ENCODE results near the gene NUDT1.

NUDT1 gene

GRCh38 chr7:2205036-2205780 is 36.8 kb upstream of the NUDT1 start:
- no peak for DNase-seq (ENCODE audit: low read depth)

DNA sequence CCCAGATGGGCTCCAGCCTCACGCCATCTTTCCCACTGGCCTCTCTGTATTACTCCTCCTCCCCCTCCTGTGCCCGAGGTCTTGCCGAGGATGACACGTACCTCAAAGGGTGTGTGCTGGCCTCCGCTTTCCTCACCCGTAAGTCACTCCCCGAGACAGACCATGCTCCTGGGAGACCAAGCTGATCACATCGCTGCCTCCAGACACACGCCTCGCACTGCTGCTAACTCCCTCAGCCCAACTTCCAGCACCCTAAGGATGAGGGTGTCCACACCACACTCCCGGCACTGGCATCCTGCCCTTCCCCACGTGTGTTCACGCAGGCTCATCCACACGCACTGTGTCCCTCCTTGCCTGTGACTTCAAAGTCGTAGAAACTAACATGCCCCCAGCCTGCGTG is 33.3 kb upstream of the NUDT1 start:
- no peak for DNase-seq (ENCODE audit: low read depth)

GRCh38 chr7:2209146-2209960 is 32.7 kb upstream of the NUDT1 start:
- no peak for DNase-seq (ENCODE audit: low read depth)

DNA sequence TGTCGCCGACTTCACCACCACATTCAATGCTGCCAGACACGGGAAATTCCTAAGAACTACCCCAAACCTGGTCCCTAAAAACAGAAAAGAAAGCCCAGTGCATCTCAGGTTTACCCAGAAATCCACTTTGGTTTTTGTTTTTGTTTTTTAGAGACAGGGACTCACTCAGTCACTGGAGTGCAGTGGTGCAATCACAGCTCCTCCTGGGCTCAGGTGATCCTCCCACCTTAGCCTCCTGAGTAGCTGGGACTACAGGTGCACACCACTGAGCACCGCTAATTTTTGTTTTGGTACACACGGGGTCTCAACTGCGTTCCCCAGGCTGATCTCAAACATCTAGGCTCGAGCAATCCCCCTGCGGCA is 32.1 kb upstream of the NUDT1 start:
- DNase-seq (ENCODE audit: low read depth), result no peak

DNA sequence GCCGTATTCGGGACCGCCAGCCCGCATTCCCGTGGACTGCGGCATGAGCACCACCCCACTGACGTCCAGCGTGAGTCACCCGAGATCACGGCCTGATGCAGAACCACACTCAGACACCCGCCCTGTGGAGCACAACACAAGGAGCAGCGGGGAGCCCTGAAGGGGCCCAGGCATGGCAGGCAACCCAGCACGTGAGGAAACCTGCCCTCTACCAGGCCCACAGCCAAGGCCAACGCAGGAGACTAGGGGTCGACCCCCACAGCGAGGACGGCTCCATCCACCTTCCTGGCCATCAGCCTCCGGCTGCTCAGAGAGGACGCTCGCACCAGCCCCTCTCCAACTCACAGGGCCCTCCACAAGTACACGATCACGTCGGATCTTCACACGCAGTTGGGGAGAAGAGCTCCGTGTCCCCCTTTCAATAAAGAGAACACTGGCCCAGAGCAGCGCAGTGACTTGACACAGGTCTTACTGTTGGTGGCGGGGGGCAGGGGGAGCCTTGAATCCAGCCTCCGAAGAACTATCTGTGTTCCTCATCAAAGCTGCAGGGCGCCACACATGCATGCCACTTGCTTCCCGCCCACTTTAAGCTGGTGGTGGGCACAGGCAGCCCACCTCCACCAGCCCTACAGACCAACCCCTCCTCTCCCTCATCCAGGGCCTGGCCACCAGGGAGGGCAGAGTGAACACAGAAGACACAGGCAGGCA is 31.3 kb upstream of the NUDT1 start:
- DNase-seq (ENCODE audit: low read depth), result no peak

DNA sequence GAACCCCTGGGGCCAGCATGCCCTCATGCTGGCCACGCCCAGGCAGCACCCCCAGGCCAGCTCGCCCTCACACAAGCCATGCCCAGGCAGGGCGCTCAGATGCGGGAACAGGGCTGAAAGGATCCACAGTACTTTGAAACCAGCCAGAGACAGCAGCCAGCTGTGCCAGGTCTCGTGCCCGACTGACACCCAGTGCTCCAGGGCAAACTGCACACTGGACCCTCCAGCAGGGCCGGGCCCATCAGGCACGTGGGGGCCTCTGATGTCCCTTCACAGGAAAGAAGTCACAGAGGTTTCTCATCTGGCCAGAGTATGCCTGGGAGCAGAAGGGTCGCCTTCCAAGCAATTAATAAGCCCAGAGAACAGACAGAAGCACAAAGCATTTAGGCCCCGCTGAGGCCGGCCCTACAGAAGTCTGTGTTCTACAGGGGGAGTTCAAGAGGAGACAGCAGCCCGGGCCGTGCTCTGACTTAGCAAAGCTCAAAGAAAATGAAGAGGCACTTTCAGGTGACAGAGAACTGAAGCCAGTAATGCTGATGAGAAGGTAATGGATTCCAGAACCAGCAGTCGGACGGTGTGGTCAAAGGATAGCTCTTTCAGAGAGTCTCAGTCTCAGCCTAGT is 30.7 kb upstream of the NUDT1 start:
- DNase-seq (ENCODE audit: low read depth), result no peak

GRCh38 chr7:2211926-2212325 is 30.1 kb upstream of the NUDT1 start:
- no peak for DNase-seq (ENCODE audit: low read depth)

DNA sequence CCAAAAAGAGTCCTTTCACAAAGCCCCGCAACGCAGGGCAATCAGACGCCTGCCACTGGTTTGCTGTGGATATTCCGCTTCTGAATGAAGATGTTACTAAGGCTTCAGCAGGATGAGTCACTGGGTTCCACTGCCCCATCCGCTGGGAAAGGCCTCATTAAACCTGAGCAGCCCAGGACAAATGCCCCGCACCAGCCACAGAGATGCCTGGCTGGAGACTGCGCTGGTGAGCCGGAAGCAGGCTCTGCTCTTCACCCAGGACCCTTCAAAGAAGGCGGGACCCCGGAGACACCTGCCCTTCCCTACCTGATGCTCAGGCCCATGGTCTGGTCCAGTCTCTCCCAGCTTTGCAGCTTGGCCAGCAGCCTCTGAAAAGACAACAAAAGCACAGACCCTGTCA is 29.1 kb upstream of the NUDT1 start:
- DNase-seq (ENCODE audit: low read depth), result no peak

- DNase-seq (ENCODE audit: low read depth), result no peak
Observed at GRCh38 chr7:2213551-2214215, 28.3 kb upstream of the NUDT1 start.

DNA sequence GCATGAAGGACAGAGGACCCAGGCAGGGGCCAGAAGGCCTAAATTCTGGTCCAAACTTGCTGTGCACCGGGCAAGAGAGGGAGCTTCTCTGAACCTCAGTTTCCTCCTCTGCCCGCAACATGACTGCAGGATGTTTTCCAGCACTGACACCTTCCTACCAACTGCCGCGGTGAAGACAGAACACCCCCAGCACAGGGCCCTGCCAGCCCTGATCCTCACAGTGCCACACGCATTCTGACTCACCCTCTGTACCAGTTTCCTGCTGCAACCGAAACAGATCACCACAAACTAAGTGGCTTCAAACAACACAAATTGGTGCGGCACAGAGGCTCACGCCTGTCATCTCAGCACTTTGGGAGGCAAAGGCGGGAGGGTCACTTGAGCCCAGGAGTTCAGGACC is 27.4 kb upstream of the NUDT1 start:
- no peak for DNase-seq (ENCODE audit: low read depth)

DNA sequence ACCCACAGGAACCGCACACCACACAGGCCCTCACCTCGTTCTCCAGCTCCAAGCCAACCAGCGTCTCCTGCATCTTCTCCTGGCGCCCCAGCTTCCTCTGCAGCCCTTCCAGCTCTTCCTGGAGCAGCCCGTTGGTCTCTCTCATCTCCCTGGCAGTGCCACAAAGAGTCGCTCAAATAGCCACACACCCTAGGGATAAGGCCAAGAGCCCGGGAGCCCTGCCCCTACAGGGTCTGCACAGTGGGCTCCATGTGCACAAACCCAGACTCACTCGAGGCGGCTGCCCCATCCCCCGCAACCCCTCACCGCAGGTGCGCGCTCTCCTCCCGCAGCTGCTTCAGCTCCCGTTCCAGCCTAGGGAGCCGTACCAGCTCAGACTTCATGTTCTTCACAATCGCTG is 26.2 kb upstream of the NUDT1 start:
- DNase-seq (ENCODE audit: low read depth), result no peak

GRCh38 chr7:2217206-2217605 is 24.8 kb upstream of the NUDT1 start:
- DNase-seq (ENCODE audit: low read depth), result no peak

- no peak for DNase-seq (ENCODE audit: low read depth)
Observed at GRCh38 chr7:2217716-2218443, 24.1 kb upstream of the NUDT1 start.

- no peak for DNase-seq (ENCODE audit: low read depth)
Observed at GRCh38 chr7:2218444-2218785, 23.6 kb upstream of the NUDT1 start.

GRCh38 chr7:2219136-2219535 is 22.9 kb upstream of the NUDT1 start:
- DNase-seq (ENCODE audit: low read depth), result no peak

DNA sequence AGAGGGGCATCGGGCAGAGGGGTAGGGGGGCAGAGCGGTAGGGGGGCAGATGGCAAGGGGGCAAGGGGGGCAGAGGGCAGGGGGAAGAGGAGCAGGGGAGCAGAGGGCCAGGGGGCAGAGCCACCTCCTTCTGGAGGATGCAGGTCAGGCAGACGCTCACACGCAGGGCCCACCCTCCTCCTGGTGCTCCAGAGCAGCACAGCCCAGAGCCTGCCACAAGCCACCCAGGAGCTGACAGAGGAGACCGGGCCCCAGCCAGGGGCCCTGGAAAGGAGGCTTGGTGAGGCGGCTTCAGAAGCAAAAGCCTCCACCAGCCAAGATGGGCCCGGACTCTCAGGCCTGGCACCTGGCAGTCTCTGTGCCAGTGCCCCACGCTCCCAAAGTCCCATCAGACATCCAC is 22.4 kb upstream of the NUDT1 start:
- no peak for DNase-seq (ENCODE audit: low read depth)

GRCh38 chr7:2220030-2220429 is 22.0 kb upstream of the NUDT1 start:
- no peak for DNase-seq (ENCODE audit: low read depth)

- no peak for DNase-seq (ENCODE audit: low read depth)
Observed at GRCh38 chr7:2220506-2220905, 21.5 kb upstream of the NUDT1 start.

GRCh38 chr7:2220954-2221353 is 21.1 kb upstream of the NUDT1 start:
- DNase-seq (ENCODE audit: low read depth), result no peak

DNA sequence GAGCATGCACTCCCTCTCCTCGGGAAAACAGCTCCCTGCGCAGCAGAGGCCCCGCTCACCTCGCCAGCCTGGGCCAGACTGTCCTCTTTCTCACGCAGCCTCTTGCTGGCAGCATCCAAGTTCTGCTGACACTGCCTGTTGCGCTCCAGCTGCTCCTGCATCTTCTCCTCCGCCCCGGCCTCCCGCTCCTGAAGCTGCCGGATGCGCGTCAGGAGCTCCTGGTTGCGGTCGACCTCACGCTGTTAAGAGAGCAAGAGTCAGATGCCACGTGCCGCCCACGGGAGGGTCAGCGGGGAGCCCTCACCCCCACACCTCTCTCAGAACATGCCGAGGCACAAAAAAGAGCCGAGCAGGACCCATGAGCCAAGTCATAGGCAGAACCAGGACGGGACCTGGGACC is 19.5 kb upstream of the NUDT1 start:
- DNase-seq (ENCODE audit: low read depth), result no peak

DNA sequence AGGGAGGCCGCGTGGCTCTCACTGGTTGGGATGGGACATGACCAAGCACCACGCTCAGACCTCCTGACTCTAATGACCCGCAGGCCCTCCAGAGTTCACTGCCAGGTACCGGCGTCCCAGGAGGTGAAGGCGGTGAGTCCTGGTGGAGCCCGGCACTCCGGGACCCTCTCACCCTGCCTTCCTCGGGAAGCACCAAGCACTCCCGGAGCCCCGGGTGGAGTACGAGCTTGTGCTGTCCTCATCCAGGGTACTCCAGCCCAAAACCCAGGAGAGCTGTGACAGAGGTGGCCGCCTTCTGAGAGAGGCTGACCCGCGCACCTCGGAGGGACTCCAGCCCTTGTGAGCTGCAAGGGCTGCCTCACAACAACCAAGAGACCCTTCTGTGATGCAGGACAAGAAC is 18.7 kb upstream of the NUDT1 start:
- no peak for DNase-seq (ENCODE audit: low read depth)
